Activated CD4-positive, alpha-beta memory T cell treated with anti-CD3 and anti-CD28 coated beads, Interleukin-2, amount 10 ng/mL, durations not matched to agents 7 days and 5 days (primary cell): Measurements from ENCODE around the gene RPS6KA2. TPM values are rescaled to one million over a fixed set of nuclear protein-coding genes. Genes with fewer than 3 reads are reported as not detected.

ENCODE experiments used
- CTCF ChIA-PET: fragments of 350-600 bp; sonication (Branson Sonifier 250); formaldehyde crosslinking; loops from one replicate; lab custom pipeline; 2021; ENCODE audit warnings: antibody characterized with exemption, inconsistent platforms; lab: Charles Lee
- POLR2A ChIA-PET: fragments of 350-600 bp; sonication (Branson Sonifier 250); formaldehyde crosslinking; loops from one replicate; lab custom pipeline; 2021; ENCODE audit warnings: antibody characterized with exemption; lab: Charles Lee
- DNase-seq: peaks from one replicate; pipeline ENCODE4 v3.0.0-alpha.2; 2020
- H3K27ac Mint-ChIP-seq: one replicate; pipeline ENCODE4 v1.8.0; 2021; ENCODE audit warnings: mild to moderate bottlenecking, mixed read lengths
- H3K27me3 Mint-ChIP-seq: one replicate; pipeline ENCODE4 v1.8.0; 2021; ENCODE audit warnings: mixed read lengths
- H3K36me3 Mint-ChIP-seq: one replicate; pipeline ENCODE4 v1.8.0; 2021; ENCODE audit warnings: low read depth, mixed read lengths
- H3K4me1 Mint-ChIP-seq: one replicate; pipeline ENCODE4 v1.8.0; 2021; ENCODE audit warnings: mixed read lengths
- H3K4me3 Mint-ChIP-seq: one replicate; pipeline ENCODE4 v1.8.0; 2021; ENCODE audit warnings: mild to moderate bottlenecking, mixed read lengths
- H3K9me3 Mint-ChIP-seq: one replicate; pipeline ENCODE4 v1.8.0; 2021; ENCODE audit warnings: mixed read lengths
- total RNA-seq, 2 experiments: library from RNA; stranded (reverse); gene quantifications; one replicate each; pipeline ENCODE4 v1.2.3, GENCODE V29; 2021

RPS6KA2 gene
- total RNA-seq, 2 experiments from 2014 or later: 6.3 to 6.5 TPM

DNA sequence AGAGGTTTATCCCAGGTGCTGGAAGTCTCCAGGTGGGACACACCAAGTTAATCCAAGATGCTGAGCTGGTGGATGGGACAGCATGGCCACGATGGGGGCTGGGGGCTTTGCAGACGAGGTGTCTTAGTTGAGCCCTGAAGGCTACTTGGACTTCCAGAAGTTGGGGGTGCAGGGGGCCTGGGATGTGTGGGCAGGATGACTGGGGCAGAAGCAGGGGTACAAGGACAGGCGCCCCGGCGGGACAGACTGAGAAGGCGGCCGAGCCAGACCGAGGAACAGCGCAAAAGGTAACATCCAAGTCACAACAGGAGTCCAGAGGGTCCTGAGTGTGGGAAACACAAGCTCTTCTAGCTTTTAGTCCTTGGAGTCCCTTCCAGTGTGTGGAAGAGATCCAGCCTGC, 64.3 kb downstream of the RPS6KA2 start:
- Mint-ChIP-seq H3K36me3 (no peaks in the 10 kb centered on the region), H3K4me1 (no peaks in the 10 kb centered on the region), H3K27ac (no peak overlapping the region), H3K4me3 (no peak overlapping the region), H3K9me3 (no peaks in the 10 kb centered on the region), H3K27me3 (no peaks in the 10 kb centered on the region)
- POLR2A ChIA-PET: no interaction called here
- CTCF ChIA-PET: no interaction called here
- no peak for DNase-seq

DNA sequence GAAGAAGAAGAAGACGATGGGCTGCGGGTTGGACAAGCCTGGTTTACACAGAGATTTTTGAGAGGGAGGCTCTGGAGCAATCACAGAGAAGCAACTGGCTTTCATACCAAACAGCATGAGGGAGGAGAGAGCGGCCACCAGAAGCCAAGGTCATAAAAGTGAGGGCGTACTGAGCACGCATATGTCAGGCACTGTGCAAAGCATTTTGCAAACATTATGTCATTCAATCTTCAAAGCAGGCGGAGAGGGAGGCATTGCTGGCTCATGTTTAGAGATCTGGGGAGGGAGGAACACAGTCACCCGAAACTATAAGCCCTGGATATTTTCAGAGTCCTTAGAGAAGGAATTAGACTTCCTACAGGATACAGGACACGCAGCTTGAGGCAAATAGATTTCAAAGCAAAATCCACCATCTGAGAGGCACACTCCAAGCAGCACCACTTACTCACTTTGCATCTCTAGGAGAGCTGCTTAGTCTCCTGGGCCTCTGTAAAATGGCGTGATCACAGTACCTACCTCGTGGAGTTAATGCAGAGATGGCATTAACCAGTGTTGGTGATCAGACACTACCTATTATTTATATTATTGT, 65.2 kb downstream of the RPS6KA2 start:
- Mint-ChIP-seq H3K9me3 (no peaks in the 10 kb centered on the region), H3K27ac (no peak overlapping the region), H3K4me1 (peaks cover 4% of the 10 kb centered on the region), H3K4me3 (no peak overlapping the region), H3K36me3 (no peaks in the 10 kb centered on the region), H3K27me3 (no peaks in the 10 kb centered on the region)
- DNase-seq: no peak
- ChIA-PET POLR2A (no interaction called here), CTCF (no interaction called here)

DNA sequence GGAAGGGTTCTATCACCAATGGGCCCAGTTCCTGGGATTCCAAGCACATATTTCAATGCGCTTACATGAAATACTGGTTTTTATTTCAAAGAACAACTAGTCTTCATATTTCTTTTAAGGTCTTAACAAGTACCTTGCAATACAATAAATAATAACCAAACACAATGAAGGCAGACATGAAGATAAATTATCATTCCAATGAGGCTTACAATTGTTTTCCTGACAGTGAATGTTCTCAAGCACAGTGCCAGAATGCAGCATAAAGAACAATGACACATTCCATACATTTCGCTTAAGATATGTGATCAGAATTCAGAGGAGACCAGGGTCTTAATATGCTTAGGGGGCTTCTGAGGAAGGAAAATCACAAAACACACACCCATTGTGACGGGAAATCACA, 66.8 kb downstream of the RPS6KA2 start:
- DNase-seq: no peak
- POLR2A ChIA-PET: no interaction called here
- Mint-ChIP-seq H3K9me3 (no peaks in the 10 kb centered on the region), H3K27me3 (no peaks in the 10 kb centered on the region), H3K36me3 (no peaks in the 10 kb centered on the region), H3K27ac (no peak overlapping the region), H3K4me3 (no peak overlapping the region), H3K4me1 (peaks cover 9% of the 10 kb centered on the region)
- CTCF ChIA-PET: no interaction called here

DNA sequence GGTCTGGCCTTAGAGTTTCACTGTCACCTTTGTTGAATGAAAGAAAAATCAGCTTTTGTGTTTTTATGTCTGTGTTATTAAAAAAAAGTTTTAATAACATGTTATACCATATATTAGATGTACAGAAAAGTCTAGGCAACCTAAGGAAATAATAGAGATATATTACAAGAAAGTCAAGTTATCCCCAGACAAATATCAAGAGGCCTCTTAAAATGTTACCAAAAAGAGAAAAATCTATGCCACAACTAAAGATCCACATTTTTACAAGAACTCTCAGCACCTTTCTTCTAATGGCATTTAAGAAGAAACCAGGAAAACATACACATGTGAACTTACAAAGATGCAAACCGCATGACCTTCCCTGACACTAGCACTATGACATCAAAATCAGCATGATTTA, 67.4 kb downstream of the RPS6KA2 start:
- POLR2A ChIA-PET: no interaction called here

DNA sequence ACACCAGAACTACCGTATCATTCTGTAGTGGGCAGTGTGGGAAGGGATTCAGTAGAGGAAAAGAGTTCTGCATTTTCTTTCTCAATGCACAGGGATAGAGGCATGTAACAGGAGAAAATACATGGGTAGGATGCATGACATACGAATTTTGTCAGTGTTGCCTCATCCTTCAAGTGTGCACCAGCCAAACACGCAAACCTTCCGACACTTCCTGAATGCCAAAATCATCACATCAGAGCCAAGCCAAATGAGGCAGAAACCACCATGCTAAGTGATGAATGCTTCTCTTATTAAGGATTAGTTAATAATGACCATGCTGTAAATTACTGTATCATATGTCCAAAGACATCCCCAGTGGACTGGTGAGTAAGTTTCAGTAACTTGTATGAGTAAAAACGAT, 67.8 kb downstream of the RPS6KA2 start:
- no peak for DNase-seq
- no peak overlapping the region for H3K27ac Mint-ChIP-seq
- ChIA-PET POLR2A (no interaction called here), CTCF (no interaction called here)
- H3K27me3 Mint-ChIP-seq: no peaks in the 10 kb centered on the region
- no peaks in the 10 kb centered on the region for H3K36me3 Mint-ChIP-seq
- H3K4me3 Mint-ChIP-seq: no peak overlapping the region
- H3K9me3 Mint-ChIP-seq: no peaks in the 10 kb centered on the region
- H3K4me1 Mint-ChIP-seq: peaks cover 9% of the 10 kb centered on the region

More for the DNA sequence above, 67.4 kb downstream of the RPS6KA2 start:
- no peak for DNase-seq
- Mint-ChIP-seq H3K4me1 (peaks cover 9% of the 10 kb centered on the region), H3K36me3 (no peaks in the 10 kb centered on the region), H3K9me3 (no peaks in the 10 kb centered on the region), H3K27ac (no peak overlapping the region), H3K27me3 (no peaks in the 10 kb centered on the region), H3K4me3 (no peak overlapping the region)
- CTCF ChIA-PET: no interaction called here

DNA sequence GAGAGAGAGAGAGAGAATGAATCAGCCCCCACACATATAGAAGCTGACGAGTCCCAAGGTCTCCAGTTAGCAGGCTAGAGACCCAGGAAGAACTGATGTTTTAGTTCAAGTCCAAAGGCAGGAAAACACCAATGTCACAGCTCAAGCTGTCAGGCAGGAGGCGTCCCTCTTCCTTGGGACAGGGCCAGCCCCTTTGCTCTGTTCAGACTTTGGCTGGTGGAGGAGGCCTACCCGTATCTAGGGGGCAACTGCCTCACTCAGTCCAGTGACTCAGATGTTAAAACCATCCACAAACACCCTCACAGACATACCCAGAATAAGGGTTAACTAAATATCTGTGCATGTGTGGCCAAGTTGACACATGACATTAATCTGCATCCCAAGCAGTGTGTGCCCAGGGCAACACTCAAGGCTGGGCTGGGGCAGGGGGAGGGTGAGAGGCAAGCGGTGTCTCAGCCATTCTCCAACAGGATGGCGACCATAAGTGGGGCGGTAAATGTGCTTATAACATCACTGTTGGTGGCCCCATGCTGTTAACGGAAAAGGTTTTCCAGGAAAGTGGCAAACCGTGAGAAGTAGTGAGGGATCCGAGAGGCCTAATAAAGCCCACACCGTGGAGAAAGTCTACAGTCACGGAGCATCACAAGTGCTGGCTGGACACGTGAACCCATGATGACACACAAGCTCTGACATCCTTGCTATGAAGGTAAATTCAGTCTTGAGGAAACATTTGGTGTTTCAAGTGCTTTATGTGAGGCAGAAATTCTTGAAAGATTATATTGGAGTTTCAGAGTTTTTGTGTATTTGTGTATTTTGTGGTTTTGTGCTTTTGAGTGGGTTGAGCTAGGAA, 68.7 kb downstream of the RPS6KA2 start:
- Mint-ChIP-seq H3K9me3 (no peaks in the 10 kb centered on the region), H3K4me1 (peaks cover 9% of the 10 kb centered on the region), H3K27ac (no peak overlapping the region), H3K27me3 (no peaks in the 10 kb centered on the region), H3K4me3 (no peak overlapping the region), H3K36me3 (no peaks in the 10 kb centered on the region)
- CTCF ChIA-PET: no interaction called here
- DNase-seq: no peak
- POLR2A ChIA-PET: no interaction called here

DNA sequence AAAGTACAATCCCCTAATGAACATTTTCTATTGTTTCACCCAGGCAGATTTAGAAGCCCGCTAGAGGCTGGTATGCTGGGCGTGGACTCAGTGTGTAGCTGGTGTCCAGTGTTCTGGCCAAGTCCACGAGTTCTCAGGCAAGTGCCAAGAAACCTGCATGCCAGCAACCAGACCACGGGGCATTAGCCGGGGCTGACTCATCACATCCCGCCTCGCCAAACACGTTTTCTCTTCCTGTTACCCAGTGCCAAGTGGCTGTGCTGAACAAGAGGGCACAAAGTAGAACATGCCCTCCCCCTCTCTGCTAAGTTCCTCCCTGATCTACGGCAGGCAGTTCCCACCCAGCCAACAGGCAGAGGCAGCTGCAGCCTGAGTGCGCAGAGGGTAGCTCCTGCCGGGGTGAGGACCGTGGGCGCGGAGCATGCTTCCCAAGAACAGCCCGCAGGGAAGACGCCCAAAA, 70.2 kb downstream of the RPS6KA2 start:
- ChIA-PET CTCF (no interaction called here), POLR2A (no interaction called here)
- H3K27ac Mint-ChIP-seq: no peak overlapping the region
- H3K4me1 Mint-ChIP-seq: peaks cover 9% of the 10 kb centered on the region
- no peaks in the 10 kb centered on the region for H3K27me3 Mint-ChIP-seq
- H3K4me3 Mint-ChIP-seq: no peak overlapping the region
- no peaks in the 10 kb centered on the region for H3K36me3 Mint-ChIP-seq
- no peak for DNase-seq
- H3K9me3 Mint-ChIP-seq: no peaks in the 10 kb centered on the region

DNA sequence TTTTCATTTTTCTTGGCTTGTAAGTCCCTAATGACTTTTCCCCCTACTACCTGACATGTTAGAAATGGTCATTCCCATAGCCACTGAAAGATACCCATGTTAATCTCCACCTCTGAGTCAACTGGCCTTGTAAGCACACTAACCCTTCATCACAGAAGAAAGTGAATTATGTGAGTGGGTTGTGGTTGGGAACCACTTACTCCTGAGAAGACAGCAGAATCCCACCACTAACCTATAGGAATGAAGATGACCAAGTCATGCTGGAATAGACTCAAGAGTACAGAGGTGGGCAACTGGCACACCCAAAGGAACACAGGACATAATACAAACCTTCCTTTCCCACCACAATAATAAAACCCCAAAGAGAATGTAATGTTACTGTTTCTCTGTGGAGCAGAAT, 70.7 kb downstream of the RPS6KA2 start:
- ChIA-PET CTCF (no interaction called here), POLR2A (no interaction called here)
- H3K36me3 Mint-ChIP-seq: no peaks in the 10 kb centered on the region
- no peaks in the 10 kb centered on the region for H3K9me3 Mint-ChIP-seq
- peaks cover 9% of the 10 kb centered on the region for H3K4me1 Mint-ChIP-seq
- H3K27me3 Mint-ChIP-seq: no peaks in the 10 kb centered on the region
- no peak overlapping the region for H3K4me3 Mint-ChIP-seq
- no peak overlapping the region for H3K27ac Mint-ChIP-seq
- no peak for DNase-seq

DNA sequence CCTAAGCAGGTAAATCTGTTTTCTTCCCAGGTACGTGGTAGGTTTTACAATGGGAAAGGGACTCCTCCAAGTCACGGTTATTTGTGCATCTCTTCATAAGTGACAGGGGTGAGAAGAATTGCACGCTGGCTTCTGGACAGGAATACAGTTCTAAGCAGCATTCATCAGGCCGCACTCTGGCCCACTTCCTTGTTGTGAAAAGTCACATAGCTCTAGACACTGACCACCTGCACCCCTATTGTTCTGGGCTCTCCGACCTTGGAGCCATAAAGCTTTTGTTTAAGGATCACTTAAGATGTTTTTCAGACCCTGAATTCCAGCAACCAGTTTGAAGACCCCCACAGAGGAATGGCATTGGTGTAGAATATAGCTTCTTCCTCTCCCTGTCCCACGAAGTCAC, 72.0 kb downstream of the RPS6KA2 start:
- H3K36me3 Mint-ChIP-seq: no peaks in the 10 kb centered on the region
- ChIA-PET POLR2A (interaction anchor here (0.8 kb wide), 1 partner anchor 13 kb away, joined by 4 read pairs; no protein-coding TSS in a partner anchor), CTCF (no interaction called here)
- DNase-seq: no peak
- H3K4me3 Mint-ChIP-seq: no peak overlapping the region
- peaks cover 2% of the 10 kb centered on the region for H3K27me3 Mint-ChIP-seq
- no peaks in the 10 kb centered on the region for H3K9me3 Mint-ChIP-seq
- no peak overlapping the region for H3K27ac Mint-ChIP-seq
- peaks cover 9% of the 10 kb centered on the region for H3K4me1 Mint-ChIP-seq

DNA sequence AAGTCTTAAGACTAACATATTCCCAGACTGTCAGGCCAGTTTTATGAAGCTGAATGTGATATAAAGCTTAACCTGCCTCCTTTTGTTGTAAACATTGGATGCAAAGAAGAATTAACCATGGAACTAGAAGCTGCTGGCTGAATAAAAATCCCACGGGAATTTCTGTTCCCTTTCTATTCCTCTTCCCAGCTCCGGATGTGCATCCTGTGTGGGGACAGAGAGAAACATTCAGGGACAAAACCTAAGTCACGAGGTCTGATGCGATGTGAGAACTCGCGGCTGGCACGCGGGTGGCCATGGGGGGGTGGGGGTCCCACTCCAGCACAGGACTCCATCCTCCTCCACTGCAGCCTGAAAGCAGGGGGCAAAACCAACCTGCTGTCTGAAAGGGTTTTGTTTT, 72.7 kb downstream of the RPS6KA2 start:
- ChIA-PET POLR2A (no interaction called here), CTCF (no interaction called here)
- DNase-seq: no peak
- Mint-ChIP-seq H3K4me1 (peaks cover 9% of the 10 kb centered on the region), H3K27ac (no peak overlapping the region), H3K9me3 (no peaks in the 10 kb centered on the region), H3K27me3 (peaks cover 2% of the 10 kb centered on the region), H3K4me3 (no peak overlapping the region), H3K36me3 (no peaks in the 10 kb centered on the region)

DNA sequence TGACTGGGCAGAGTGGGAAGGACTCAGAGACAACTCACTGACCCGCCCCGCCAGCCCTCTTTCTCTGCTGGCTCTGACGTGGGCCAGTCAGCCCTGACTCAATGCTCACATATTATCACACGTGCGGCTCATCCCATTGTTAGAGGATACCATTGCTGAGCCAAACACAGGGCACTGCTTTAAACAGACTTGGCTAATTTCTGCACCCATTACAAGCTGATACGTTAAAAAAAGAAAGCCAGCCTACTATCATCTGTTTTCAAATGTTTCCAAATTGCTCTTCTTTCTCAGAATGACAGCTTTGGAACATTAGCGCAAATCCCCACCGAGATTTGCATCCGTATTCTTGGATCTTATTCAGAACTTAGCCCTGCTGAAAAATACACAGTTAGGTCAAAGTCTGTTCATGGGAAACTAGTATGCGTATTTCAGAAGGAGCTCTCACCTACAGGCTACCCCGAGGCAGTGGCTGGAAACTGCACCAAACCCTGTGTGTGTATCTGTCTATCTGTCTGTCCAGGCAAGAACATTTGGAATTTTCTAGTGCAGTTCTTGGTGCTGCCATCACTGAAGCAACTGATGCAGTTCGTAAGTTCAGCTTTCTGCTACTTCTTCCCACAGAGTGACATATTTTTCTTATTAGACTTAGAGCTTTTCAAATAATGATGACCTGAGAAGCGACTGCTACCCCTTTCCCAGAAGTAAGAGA, 73.3 kb downstream of the RPS6KA2 start:
- no peak for DNase-seq
- Mint-ChIP-seq H3K27ac (no peak overlapping the region), H3K4me1 (peaks cover 9% of the 10 kb centered on the region), H3K36me3 (no peaks in the 10 kb centered on the region), H3K4me3 (no peak overlapping the region), H3K9me3 (no peaks in the 10 kb centered on the region), H3K27me3 (peaks cover 2% of the 10 kb centered on the region)
- CTCF ChIA-PET: no interaction called here
- POLR2A ChIA-PET: no interaction called here

DNA sequence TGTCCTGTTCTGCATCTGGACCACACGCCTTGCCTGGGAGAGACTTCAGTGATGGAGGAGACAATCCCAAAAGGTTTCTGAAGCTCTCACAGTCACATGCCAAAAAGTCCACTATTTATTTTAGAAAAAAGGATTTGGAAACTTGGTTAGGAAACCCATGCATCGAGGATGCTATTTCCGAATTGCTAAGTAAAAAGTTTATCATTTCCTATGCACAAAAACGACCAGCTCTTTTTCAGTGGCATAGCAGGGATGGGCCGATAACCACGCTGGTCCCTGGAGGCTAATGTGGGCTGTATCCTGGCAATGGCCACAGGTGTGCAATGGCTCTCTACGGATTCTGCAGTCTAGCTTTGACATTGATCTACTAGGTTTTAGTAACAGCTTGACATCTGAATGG, 74.5 kb downstream of the RPS6KA2 start:
- Mint-ChIP-seq H3K9me3 (no peaks in the 10 kb centered on the region), H3K4me1 (peaks cover 9% of the 10 kb centered on the region), H3K27me3 (peaks cover 8% of the 10 kb centered on the region), H3K36me3 (no peaks in the 10 kb centered on the region), H3K4me3 (no peak overlapping the region), H3K27ac (no peak overlapping the region)
- DNase-seq: no peak
- ChIA-PET CTCF (interaction anchor here (1.0 kb wide), 1 partner anchor 171 kb away, joined by 3 read pairs; no protein-coding TSS in a partner anchor), POLR2A (no interaction called here)

DNA sequence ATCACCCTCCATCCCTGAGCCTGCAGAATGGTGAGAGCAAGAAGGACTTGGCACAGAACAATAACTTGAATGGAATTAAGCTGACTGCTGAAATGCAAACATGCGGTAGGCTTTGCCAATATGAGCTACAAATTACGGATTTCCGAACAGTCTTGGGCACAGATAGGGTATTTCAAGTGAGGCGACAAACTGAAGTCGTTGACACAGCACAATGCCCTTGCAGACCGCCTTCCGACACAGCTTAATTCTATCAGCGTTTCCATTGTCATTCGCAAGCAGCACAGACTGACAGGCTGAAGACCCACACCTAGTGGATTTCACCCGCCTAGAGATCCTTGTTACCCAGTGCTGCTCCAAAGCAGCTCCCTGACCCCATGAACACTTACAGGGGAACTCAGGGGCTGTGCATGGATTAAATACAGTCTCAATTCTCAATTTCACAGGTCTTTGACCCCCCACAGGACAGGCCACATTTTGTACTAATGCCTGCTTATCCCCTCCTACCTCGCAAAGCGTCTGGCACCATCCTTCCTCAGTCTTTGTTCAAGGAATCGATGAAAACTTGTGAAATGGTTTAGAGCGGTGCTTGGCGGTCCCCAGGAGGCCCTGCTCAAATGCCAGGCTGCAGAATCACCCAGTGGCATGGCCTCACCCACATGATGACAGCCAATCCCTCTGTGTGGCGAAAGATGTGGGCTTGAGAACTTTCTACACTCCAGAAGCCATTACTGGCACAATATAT, 75.1 kb downstream of the RPS6KA2 start:
- H3K27me3 Mint-ChIP-seq: peaks cover 13% of the 10 kb centered on the region
- H3K4me1 Mint-ChIP-seq: peaks cover 5% of the 10 kb centered on the region
- no peak for DNase-seq
- H3K9me3 Mint-ChIP-seq: no peaks in the 10 kb centered on the region
- CTCF ChIA-PET: interaction anchor here (1.0 kb wide), 1 partner anchor 170 kb away, joined by 3 read pairs; no protein-coding TSS in a partner anchor
- no peak overlapping the region for H3K4me3 Mint-ChIP-seq
- POLR2A ChIA-PET: no interaction called here
- no peak overlapping the region for H3K27ac Mint-ChIP-seq
- H3K36me3 Mint-ChIP-seq: no peaks in the 10 kb centered on the region
